AG09309 (cell line): ENCODE results near the gene MBD5.

Experiments used
- DNase-seq: peaks from one replicate; pipeline ENCODE4 v3.0.0-alpha.2; 2010; ENCODE audit warnings: low read depth
- H3K4me3 ChIP-seq: 2 replicates; pipeline ENCODE4 v1.5.1; 2011; ENCODE audit warnings: mild to moderate bottlenecking, low read depth, low read length, moderate library complexity; ENCODE audit not compliant: control insufficient read depth
- CTCF ChIP-seq: IDR thresholded peaks from 2 replicates; pipeline ENCODE4 v1.5.1; 2011; ENCODE audit warnings: mild to moderate bottlenecking, low read depth, low read length, inconsistent platforms; ENCODE audit not compliant: insufficient read depth, control insufficient read depth; ENCODE audit errors: missing control alignments

MBD5 gene

GRCh38 chr2:148167241-148167766 is 146.4 kb downstream of the MBD5 start:
- H3K4me3 ChIP-seq, result no peak overlapping the region
- no peak for DNase-seq
- TF ChIP-seq CTCF, result no peak

GRCh38 chr2:148167855-148168254 is 147.0 kb downstream of the MBD5 start:
- TF ChIP-seq CTCF, result no peak
- no peak for DNase-seq
- no peak overlapping the region for H3K4me3 ChIP-seq

GRCh38 chr2:148172131-148172753 is 151.4 kb downstream of the MBD5 start:
- no peak overlapping the region for H3K4me3 ChIP-seq
- TF ChIP-seq CTCF, result no peak
- no peak for DNase-seq

- H3K4me3 ChIP-seq, result no peak overlapping the region
- TF ChIP-seq CTCF, result no peak
- no peak for DNase-seq
Measured at GRCh38 chr2:148173168-148173567, 152.3 kb downstream of the MBD5 start.

GRCh38 chr2:148177559-148177958 is 156.7 kb downstream of the MBD5 start:
- no peak for TF ChIP-seq CTCF
- DNase-seq, result no peak
- no peak overlapping the region for H3K4me3 ChIP-seq

- no peak for DNase-seq
- no peak overlapping the region for H3K4me3 ChIP-seq
- TF ChIP-seq CTCF, result no peak
Measured at GRCh38 chr2:148179724-148180123, 158.8 kb downstream of the MBD5 start.
